H1 (cell line): ENCODE data around the gene RAPGEF6. TPM values are rescaled to one million over a fixed set of nuclear protein-coding genes. Genes with fewer than 3 reads are reported as not detected.

Experiments
- CTCF ChIA-PET: fragments of 300-600 bp; sonication (Branson Sonifier 250); formaldehyde crosslinking; loops from one replicate; lab custom pipeline; 2021; ENCODE audit not compliant: partially characterized antibody; lab: Charles Lee
- POLR2A ChIA-PET: fragments of 300-600 bp; sonication (Branson Sonifier 250); formaldehyde crosslinking; loops from one replicate; lab custom pipeline; 2021; ENCODE audit warnings: inconsistent platforms; ENCODE audit not compliant: partially characterized antibody; lab: Charles Lee
- DNase-seq, 2 experiments: peaks; one replicate each; pipeline versions ENCODE4 v3.0.0 to v3.0.0-alpha.2; 2010 to 2022; ENCODE audit warnings: low spot score in 2 of 2, low read depth in 1 of 2, mixed read lengths in 1 of 2
- FAIRE-seq: peaks from 2 replicates; lab custom pipeline; 2011; peaks lifted over from hg19 to GRCh38; lab: Jason Lieb, UNC
- H2AFZ ChIP-seq: 2 replicates; pipeline ENCODE4 v1.8.1; 2012; ENCODE audit warnings: low read length, inconsistent platforms
- H2AK5ac ChIP-seq: 2 replicates; pipeline ENCODE4 v1.6.1; 2013; ENCODE audit warnings: low read depth, low read length
- H2BK120ac ChIP-seq: replicated peaks from 2 replicates; pipeline ENCODE3; 2013; ENCODE audit warnings: low read depth, low read length, inconsistent platforms
- H2BK12ac ChIP-seq: 2 replicates; pipeline ENCODE4 v1.6.1; 2013; ENCODE audit warnings: low read depth, low read length
- H2BK15ac ChIP-seq: 2 replicates; pipeline ENCODE4 v1.6.1; 2013; ENCODE audit warnings: low read length
- H2BK20ac ChIP-seq: 2 replicates; pipeline ENCODE4 v1.6.1; 2013; ENCODE audit warnings: low read length
- H2BK5ac ChIP-seq: 2 replicates; pipeline ENCODE4 v1.6.1; 2013; ENCODE audit warnings: low read depth, low read length
- H3K14ac ChIP-seq: 2 replicates; pipeline ENCODE4 v1.6.1; 2013; ENCODE audit warnings: inconsistent platforms; ENCODE audit not compliant: insufficient read length
- H3K18ac ChIP-seq: 2 replicates; pipeline ENCODE4 v1.6.1; 2013; ENCODE audit warnings: low read length; ENCODE audit errors: extremely low read depth
- H3K23ac ChIP-seq: 2 replicates; pipeline ENCODE4 v1.6.1; 2013; ENCODE audit warnings: inconsistent platforms; ENCODE audit not compliant: insufficient read length
- H3K23me2 ChIP-seq: 2 replicates; pipeline ENCODE4 v1.6.1; 2013; ENCODE audit warnings: low read depth, low read length
- H3K27ac ChIP-seq: 2 replicates; pipeline ENCODE4 v1.6.1; 2011; ENCODE audit warnings: low read depth, low read length, inconsistent platforms
- H3K27me3 ChIP-seq, 4 experiments: replicated peaks in 1 of 4; 1 replicate in 1 of 4; 2 replicates in 3 of 4; pipeline versions ENCODE4 v1.6.1 to v1.8.1; 2011 to 2013; ENCODE audit warnings: low read length in 3 of 4, mild to moderate bottlenecking in 3 of 4, inconsistent platforms in 2 of 4, mixed read lengths in 2 of 4, moderate library complexity in 1 of 4; ENCODE audit not compliant: control insufficient read depth in 3 of 4, insufficient read depth in 3 of 4; ENCODE audit errors: extremely low read depth in 1 of 4
- H3K36me3 ChIP-seq, 4 experiments: 2 replicates each; pipeline versions ENCODE4 v1.6.1 to v1.8.1; 2011 to 2013; ENCODE audit warnings: mild to moderate bottlenecking in 4 of 4, low read length in 3 of 4, moderate library complexity in 2 of 4, control low read depth in 1 of 4, inconsistent platforms in 1 of 4; ENCODE audit not compliant: insufficient read depth in 4 of 4, control insufficient read depth in 2 of 4
- H3K4ac ChIP-seq: replicated peaks from 2 replicates; pipeline ENCODE3; 2013; ENCODE audit warnings: low read length, low read depth, mixed read lengths, inconsistent platforms; ENCODE audit not compliant: insufficient read length
- H3K4me1 ChIP-seq, 4 experiments: replicated peaks in 1 of 4; 1 replicate in 1 of 4; 2 replicates in 3 of 4; pipeline versions ENCODE4 v1.6.1 to v1.8.1; 2011 to 2013; ENCODE audit warnings: low read length in 3 of 4, inconsistent platforms in 2 of 4, mixed read lengths in 1 of 4; ENCODE audit not compliant: insufficient read depth in 4 of 4, control insufficient read depth in 3 of 4
- H3K4me2 ChIP-seq, 2 experiments: 2 replicates each; pipeline versions ENCODE4 v1.6.1 to v1.8.1; 2011 to 2013; ENCODE audit warnings: low read depth in 2 of 2, low read length in 2 of 2, control low read depth in 1 of 2, inconsistent platforms in 1 of 2, mild to moderate bottlenecking in 1 of 2; ENCODE audit not compliant: insufficient read depth in 1 of 2
- H3K4me3 ChIP-seq, 4 experiments: fragments of 200-600, 300-600 bp in 1 of 4; sonication (generic), shearing (Covaris generic), sonication (Bioruptor Twin) in 1 of 4; 2 replicates each; pipeline versions ENCODE4 v1.5.1 to v1.8.1; 2011 to 2016; ENCODE audit warnings: low read length in 4 of 4, low read depth in 3 of 4, control low read depth in 2 of 4, inconsistent platforms in 2 of 4, mild to moderate bottlenecking in 2 of 4, mixed read lengths in 1 of 4, moderate library complexity in 1 of 4; ENCODE audit not compliant: insufficient read depth in 2 of 4; ENCODE audit errors: extremely low read depth in 1 of 4
- H3K56ac ChIP-seq: replicated peaks from 2 replicates; pipeline ENCODE3; 2013; ENCODE audit warnings: low read depth, mild to moderate bottlenecking, mixed read lengths, low read length, inconsistent platforms; ENCODE audit not compliant: insufficient read length
- H3K79me1 ChIP-seq: 2 replicates; pipeline ENCODE4 v1.6.1; 2013; ENCODE audit warnings: low read depth, low read length, control low read depth
- H3K79me2 ChIP-seq, 2 experiments: 2 replicates each; pipeline versions ENCODE4 v1.6.1 to v1.8.1; 2012 to 2013; ENCODE audit warnings: low read length in 2 of 2, mild to moderate bottlenecking in 2 of 2, inconsistent platforms in 1 of 2; ENCODE audit not compliant: insufficient read depth in 2 of 2, control insufficient read depth in 1 of 2
- H3K9ac ChIP-seq, 4 experiments: replicated peaks in 1 of 4; 1 replicate in 1 of 4; 2 replicates in 3 of 4; pipeline versions ENCODE4 v1.6.1 to v1.8.1; 2011 to 2013; ENCODE audit warnings: low read depth in 3 of 4, low read length in 3 of 4, control low read depth in 2 of 4, mild to moderate bottlenecking in 2 of 4, moderate library complexity in 2 of 4, inconsistent platforms in 1 of 4; ENCODE audit errors: extremely low read depth in 1 of 4
- H3K9me3 ChIP-seq, 2 experiments: 2 replicates each; pipeline versions ENCODE4 v1.6.1 to v1.8.1; 2012 to 2013; ENCODE audit warnings: mild to moderate bottlenecking in 2 of 2, moderate library complexity in 2 of 2, control low read depth in 1 of 2, inconsistent platforms in 1 of 2, low read depth in 1 of 2, low read length in 1 of 2, mixed read lengths in 1 of 2; ENCODE audit not compliant: insufficient read depth in 2 of 2
- H4K20me1 ChIP-seq, 2 experiments: replicated peaks in 1 of 2; 2 replicates each; pipeline versions ENCODE3 to v1.8.1; 2011 to 2013; ENCODE audit warnings: inconsistent platforms in 2 of 2, low read length in 2 of 2, mild to moderate bottlenecking in 1 of 2; ENCODE audit not compliant: insufficient read depth in 2 of 2, control insufficient read depth in 1 of 2
- H4K5ac ChIP-seq: 2 replicates; pipeline ENCODE4 v1.6.1; 2013; ENCODE audit warnings: low read length, low read depth, mixed read lengths, inconsistent platforms; ENCODE audit not compliant: insufficient read length
- H4K8ac ChIP-seq: 2 replicates; pipeline ENCODE4 v1.8.0; 2013; ENCODE audit warnings: mild to moderate bottlenecking, moderate library complexity, low read length, inconsistent platforms; ENCODE audit not compliant: insufficient read depth; ENCODE audit errors: extremely low read depth
- H4K91ac ChIP-seq: replicated peaks from 2 replicates; pipeline ENCODE3; 2013; ENCODE audit warnings: low read length, mixed read lengths, inconsistent platforms; ENCODE audit not compliant: insufficient read length
- CREB1 ChIP-seq: IDR thresholded peaks from 2 replicates; pipeline ENCODE4 v1.6.1; 2012; ENCODE audit warnings: inconsistent platforms
- JUND ChIP-seq: IDR thresholded peaks from 2 replicates; pipeline ENCODE4 v1.6.1; 2011; ENCODE audit warnings: mild to moderate bottlenecking, improper control_type of control experiment, low read length
- SIN3A ChIP-seq, 2 experiments: IDR thresholded peaks in 1 of 2; conservative IDR thresholded peaks in 1 of 2; 2 replicates each; pipeline ENCODE4 v1.6.1; 2011 to 2012; ENCODE audit warnings: low read length in 2 of 2, improper control_type of control experiment in 1 of 2, low read depth in 1 of 2, mild to moderate bottlenecking in 1 of 2
- WGBS, 2 experiments: shearing (Covaris generic) in 1 of 2; methylation state at CpG; one replicate each; pipeline versions ENCODE4 v1.1.6 to v1.1.7; 2013 to 2015; ENCODE audit warnings: low lambda C conversion rate in 2 of 2, mixed read lengths in 2 of 2, inconsistent platforms in 1 of 2, low coverage in 1 of 2, missing lambda C conversion rate in 1 of 2; ENCODE audit not compliant: insufficient replicate concordance in 2 of 2, insufficient coverage in 1 of 2, insufficient read length in 1 of 2; ENCODE audit errors: extremely low coverage in 1 of 2, missing lambda C conversion rate in 1 of 2; 5-methylcytosine and 5-hydroxymethylcytosine counted together
- polyA plus RNA-seq, 7 experiments: library from polyadenylated mRNA; depleted of rRNA in 3 of 7; stranded (reverse) in 5 of 7; unstranded in 2 of 7; fragments of >200 nt in 5 of 7; fragments of 200-250 nt in 2 of 7; gene quantifications; 1 replicate in 5 of 7; 2 replicates in 1 of 7; 4 replicates in 1 of 7; pipeline versions ENCODE4 v1.2.1 to v1.2.3, GENCODE V29; 2011 to 2013; ENCODE audit warnings: missing spikeins in 2 of 7, mixed read lengths in 2 of 7
- total RNA-seq: library from RNA; stranded (reverse); fragmentation: NEBNext Ultra II Directional; extraction: Animal tissue kit (Norgen Biotek cat#: 25700); gene quantifications from 2 replicates; pipeline ENCODE4 v1.2.1, GENCODE V29; 2021

RAPGEF6 gene
- total and polyA plus RNA-seq, 2 of the 8 experiments (the other 6 are each of a cell fraction or from before 2014, with no cell fraction given), result 4.8 to 20.0 TPM

DNA sequence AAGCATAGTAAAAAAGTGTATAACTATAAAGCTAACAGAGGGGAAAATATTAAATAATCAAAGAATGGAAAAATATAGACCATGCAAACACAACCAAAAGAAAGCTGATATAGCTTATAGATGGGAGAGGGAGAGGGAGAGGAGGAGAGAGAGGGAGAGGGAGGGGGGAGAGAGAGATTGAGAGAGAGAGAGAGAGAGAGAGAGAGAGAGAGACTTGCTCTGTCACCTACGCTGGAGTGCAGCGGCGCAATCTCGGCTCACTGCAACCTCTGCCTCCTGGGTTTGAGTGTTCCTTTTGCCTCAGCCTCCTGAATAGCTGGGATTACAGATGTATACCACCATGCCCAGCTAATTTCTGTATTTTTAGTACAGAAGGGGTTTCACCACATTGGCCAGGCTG, 110.6 kb downstream of the RAPGEF6 start:
- TF ChIP-seq CREB1 (no peak), JUND (0 out of 2 replicates have a peak, but pooled peaks have one; percentile 17), SIN3A (conservative IDR thresholded peaks at IDR 0.05 in 1 of 2, IDR thresholded peaks at IDR 0.05 in 1 of 2; ENCODE audit: low read depth in 1 of 2, low read length in 2 of 2) (no peak)
- Histone ChIP-seq H3K18ac (no peak overlapping the region), H4K8ac (no peak overlapping the region)

More for the DNA sequence above, 110.6 kb downstream of the RAPGEF6 start:
- Histone ChIP-seq H3K56ac (no peak overlapping the region), H2AFZ (no peak overlapping the region), H3K4ac (no peak overlapping the region), H3K27ac (no peak overlapping the region), H3K36me3 (0 out of 8 replicates have a peak, but pooled peaks cover 0 to 2% (median 0%) of the 10 kb centered on the region in 4 experiments), H4K91ac (no peak overlapping the region), H3K4me2 (no peak overlapping the region), H2BK12ac (no peak overlapping the region), H3K4me1 (no peaks in the 10 kb centered on the region), H3K9me3 (no peaks in the 10 kb centered on the region), H4K20me1 (peaks cover 0 to 1% of the 10 kb centered on the region in 2 experiments), H3K79me1 (no peaks in the 10 kb centered on the region), H2BK20ac (no peak overlapping the region), H3K79me2 (no peaks in the 10 kb centered on the region), H2BK120ac (no peak overlapping the region), H3K4me3 (no peak overlapping the region), H3K14ac (no peak overlapping the region), H3K9ac (no peak overlapping the region), H2BK15ac (no peak overlapping the region), H4K5ac (no peak overlapping the region), H2BK5ac (no peak overlapping the region), H3K23ac (no peak overlapping the region), H2AK5ac (no peak overlapping the region), H3K23me2 (no peaks in the 10 kb centered on the region; the same call in 1 of the 2 replicates), H3K27me3 (no peaks in the 10 kb centered on the region)
- DNase-seq (no peak), FAIRE-seq (no peak)
- ChIA-PET POLR2A (interaction anchor here (0.6 kb wide), 1 partner anchor 316 kb away, joined by 3 read pairs; no protein-coding TSS in a partner anchor), CTCF (interaction anchor here (0.9 to 1.2 kb wide), 3 partner anchors 9 to 65 kb away, joined by 3 read pairs; no protein-coding TSS in a partner anchor)
- 95% methylated on average over 4 of the region's 4 CpGs; no CpG with 5 or more reads in 1 of the 2 experiments for WGBS, 2 experiments
